ENCODE measurements around the gene PGM2.
"Not testable (repeated sequence)": the region's sequence is repeated elsewhere in the genome, so short reads cannot be mapped to it uniquely, and the experiment has no call there.

Gene PGM2

DNA sequence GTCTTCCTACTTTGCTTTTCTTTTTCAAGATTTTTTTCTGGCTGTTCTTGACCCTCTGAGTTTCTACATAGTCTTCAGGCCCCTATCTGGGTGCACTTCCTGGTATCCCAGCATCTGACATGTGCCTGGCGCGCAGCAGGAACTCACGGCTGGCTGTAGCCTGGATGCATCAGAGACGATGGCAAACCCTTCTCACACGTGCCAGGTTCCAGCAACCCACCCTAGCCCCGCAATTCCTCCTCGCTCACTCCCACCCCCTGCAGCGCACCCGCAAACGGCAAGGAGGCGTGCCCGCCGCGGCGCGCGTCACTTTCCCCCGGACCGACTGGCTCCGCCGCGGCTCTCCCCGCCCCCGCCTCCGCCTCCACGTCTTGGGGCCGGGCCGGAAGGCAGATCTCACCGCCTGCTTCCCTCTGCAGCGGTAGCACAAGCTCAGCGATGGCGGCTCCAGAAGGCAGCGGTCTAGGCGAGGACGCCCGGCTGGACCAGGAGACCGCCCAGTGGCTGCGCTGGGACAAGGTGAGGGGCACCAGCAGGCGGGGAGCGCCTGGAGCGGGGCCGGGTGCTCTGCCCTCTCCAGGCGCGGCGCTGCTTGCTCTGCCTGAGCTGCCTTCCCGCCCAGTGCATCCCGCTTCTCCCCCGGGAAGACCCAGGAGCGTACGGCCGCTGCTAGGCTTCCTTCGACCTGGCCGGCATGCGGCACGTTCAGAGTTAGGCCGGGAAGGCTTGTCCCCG lies at the start of gene PGM2:
TSS of gene PGM2 (plus strand) at position 392 of the 735 bp plus-strand sequence. CDS start at position 439, 47 bp downstream.
- DNase-seq (ENCODE audit: low spot score) = peak; percentile 88

DNA sequence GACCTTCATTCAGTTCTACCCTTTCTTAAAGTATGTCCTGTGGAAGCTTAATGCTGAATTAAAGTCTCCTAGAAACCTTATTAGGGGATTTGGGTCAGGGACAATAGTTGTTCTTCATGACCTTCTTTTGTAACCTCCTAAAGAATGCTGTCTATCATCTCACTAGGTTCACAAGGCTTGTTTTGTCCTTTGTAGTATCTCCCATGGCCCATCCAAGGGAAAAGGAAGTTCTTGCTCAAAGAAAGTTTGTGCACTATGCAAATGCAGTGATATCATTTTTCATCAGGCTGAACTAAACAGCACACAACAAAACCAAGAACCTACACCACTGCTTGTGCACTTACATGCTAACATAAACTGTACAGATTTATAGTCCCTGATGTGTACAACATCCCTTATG lies 46.6 kb upstream of the PGM2 start:
- DNase-seq (ENCODE audit: low spot score) = no peak

DNA sequence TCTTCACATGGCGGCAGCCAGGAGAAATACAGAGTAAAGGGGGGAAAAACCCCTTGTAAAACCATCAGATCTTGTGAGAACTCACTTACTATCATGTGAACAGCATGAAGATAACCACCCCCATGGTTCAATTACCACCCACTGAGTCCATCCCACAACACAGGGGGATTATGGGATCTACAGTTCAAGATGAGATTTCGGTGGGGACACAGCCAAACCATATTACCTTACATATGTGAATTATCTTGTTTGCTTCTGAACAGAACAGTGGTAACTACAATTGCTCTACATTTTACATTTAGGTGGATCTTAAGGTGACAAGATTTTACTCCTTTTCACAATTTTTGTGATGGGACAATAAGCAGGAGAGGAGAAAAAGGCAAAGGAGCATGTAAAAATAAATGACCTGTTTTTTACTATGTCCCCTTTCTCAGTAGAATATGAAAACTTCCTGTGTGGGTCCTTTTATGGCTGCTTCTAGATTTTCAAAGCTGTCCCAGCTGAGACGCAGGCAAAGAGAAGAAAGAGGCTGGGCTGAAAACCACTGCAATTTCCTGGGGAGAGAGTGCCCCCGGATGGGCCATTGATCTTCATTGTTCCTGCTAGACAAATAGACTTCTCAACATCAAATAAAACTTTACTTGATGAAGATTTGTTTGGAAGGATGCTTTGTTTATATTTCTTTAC lies 45.9 kb upstream of the PGM2 start:
- DNase-seq (ENCODE audit: low spot score) = no peak

DNA sequence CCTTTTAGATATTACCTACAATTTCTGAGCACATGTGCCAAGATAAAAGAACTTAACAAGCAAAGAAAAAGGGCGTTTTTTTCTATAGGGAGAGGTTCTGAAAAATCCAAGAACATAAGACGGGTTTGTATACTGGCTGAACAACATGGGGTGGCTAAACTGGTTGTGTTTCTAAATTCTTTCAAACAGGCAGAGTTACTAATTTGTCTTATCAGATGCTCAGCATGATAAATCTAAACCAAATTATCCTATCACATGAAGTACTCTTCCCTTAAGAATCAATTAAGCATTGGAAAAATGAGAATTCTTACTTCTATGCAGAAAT lies 45.4 kb upstream of the PGM2 start:
- no peak for DNase-seq (ENCODE audit: low spot score)

DNA sequence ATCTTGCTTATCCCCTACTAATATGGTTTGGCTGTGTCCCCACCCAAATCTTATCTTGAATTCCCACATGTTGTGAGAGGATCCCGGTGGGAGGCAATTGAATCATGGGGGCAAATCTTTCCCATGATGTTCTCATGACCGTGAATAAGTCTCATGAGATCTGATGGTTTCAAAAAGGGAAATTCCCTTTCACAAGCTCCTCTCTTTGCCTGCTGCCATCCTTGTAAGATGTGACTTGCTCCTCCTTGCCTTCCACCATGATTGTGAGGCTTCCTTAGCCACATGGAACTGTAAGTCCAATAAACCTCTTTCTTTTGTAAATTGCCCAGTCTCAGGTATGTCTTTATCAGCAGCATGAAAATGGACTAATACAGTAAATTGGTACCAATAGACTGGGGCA lies 40.2 kb upstream of the PGM2 start:
- DNase-seq (ENCODE audit: low spot score) = not testable (repeated sequence)

DNA sequence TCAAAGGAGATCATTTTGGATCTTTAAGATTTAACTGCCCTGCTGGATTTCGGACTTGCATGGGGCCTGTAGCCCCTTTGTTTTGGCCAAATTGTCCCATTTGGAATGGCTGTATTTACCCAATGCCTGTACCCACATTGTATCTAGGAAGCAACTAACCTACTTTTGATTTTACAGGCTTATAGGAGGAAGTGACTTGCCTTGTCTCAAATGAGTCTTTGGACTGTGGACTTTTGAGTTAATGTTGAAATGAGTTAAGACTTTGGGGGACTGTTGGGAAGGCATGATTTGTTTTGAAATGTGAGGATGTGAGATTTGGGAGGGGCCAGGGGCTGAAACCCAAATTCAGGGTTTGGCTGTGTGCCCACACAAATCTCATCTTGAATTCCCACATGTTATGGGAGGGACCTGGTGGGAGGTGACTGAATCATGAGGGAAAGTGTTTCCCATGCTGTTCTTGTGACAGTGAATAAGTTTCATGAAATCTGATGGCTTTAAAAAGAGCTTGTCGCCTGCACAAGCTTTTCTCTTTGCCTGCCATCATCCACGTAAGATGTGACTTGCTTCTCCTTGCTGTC lies 38.5 kb upstream of the PGM2 start:
- not testable (repeated sequence) for DNase-seq (ENCODE audit: low spot score)

DNA sequence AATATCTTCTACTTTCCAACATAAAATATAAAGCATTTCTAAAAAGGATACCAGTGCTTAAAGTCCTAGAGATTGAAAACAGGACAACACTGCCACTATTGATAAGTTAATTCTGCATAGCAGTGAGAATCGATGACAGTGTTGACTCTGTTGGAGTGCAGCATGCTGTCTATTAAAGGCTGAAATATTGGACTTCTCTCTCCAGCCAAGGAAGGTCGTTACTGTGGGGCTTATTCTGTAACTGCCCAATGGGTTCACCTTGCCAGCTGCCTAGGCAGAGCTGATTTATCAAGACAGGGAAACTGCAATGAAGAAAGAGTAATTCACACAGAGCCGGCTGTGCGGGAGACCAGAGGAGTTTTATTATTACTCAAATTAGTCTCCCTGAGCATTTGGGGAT lies 37.7 kb upstream of the PGM2 start:
- DNase-seq (ENCODE audit: low spot score) = no peak

DNA sequence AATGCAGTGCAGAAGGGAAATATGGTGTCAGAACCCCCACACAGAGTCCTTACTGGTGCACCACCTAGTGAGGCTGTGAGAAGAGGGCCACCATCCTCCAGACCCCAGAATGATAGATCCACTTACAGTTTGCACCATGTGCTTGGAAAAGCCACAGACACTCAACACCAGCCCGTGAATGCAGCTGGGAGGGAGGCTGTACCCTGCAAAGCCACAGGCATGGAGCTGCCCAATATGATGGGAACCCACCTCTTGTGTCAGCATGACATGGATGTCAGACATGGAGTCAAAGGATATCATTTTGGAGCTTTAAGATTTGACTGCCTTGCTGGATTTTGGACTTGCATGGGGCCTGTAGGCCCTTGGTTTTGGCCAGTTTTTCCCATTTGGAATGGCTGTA lies 34.2 kb upstream of the PGM2 start:
- DNase-seq (ENCODE audit: low spot score) = no peak

DNA sequence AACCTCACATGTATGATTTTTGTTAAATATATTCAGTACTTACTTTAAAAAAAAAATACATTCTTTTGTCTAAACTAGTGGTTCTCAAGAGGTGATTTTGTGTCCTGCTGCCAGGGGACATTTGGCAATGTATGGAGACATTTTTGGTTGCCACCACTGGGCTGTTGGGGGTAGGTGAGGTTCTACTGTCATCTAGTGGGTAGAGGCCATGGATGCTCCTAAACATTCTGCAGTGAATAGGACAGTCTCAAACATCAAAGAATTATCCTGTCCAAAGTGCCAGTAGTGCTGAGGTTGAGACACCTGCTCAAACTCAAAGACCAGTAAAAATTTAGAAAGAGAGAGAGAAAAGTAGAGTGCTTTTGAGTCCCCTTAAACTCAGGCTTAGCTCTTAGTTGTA lies 32.9 kb upstream of the PGM2 start:
- DNase-seq (ENCODE audit: low spot score) = no peak

DNA sequence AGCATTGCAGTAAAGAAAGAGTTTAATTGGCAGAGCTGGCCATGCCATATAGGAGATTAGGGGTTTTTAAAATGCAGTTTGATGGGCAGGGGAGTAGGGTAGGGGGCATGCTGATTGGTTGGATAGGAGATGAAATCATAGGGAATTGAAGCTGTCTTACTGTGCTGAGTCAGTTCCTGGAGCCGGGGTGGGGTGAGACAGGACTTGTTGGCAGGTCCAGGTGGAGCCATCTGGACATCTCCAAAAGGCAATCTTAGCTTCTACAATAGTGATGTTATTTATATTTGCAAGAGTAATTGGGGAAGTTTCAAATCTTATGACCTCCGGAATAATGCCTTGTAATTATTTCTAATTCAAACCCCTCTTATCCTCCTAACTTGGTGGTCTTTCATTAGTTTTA lies 32.4 kb upstream of the PGM2 start:
- no peak for DNase-seq (ENCODE audit: low spot score)

DNA sequence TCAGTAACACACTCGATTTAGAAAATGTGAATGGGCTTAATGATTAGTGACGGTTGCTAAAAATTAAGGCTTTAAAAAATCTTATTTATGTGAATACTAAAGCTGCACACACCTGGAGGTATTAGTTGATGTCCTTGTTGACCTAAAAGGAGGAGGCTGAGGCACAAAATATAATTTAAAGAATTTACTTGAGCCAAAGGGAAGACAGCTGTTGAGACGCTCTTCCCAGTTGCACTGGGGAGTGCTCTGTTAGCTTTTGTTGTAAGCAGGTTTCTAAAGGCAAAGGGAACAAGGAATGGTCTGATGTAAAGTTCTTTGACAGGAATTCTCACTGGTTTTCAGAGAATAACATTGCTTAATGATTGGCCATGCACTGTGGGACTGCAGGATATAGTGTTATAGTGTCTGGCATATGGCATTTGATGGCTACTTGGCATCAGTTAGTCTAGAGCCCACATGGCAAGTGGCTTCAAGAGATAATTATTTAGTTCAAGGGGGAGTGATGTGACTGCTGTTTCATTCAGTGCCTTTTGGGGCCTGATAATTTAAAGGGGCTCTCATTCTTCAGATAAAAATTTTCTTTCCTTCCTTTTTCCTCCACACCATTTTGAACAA lies 30.8 kb upstream of the PGM2 start:
- DNase-seq (ENCODE audit: low spot score) = no peak

DNA sequence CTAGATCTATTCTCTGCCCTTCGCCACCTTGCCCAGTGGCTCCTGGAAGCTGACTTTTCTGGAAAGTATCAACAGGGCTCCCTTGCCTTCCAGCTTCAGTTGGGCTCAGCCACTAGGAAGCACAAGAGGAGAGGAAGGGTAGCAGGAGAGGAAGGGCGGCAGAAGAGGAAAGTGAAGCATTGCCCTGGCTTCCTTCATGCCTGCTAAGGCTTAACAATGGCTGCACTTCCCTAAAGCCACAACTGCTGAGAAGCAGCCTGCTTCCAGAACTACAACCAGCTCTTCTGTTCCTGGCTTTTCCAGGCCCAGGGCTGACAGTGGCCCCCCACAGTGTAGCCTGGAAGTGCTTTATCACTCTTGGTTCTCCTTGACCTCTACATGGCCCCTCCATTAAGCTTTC lies 29.1 kb upstream of the PGM2 start:
- DNase-seq (ENCODE audit: low spot score) = no peak

DNA sequence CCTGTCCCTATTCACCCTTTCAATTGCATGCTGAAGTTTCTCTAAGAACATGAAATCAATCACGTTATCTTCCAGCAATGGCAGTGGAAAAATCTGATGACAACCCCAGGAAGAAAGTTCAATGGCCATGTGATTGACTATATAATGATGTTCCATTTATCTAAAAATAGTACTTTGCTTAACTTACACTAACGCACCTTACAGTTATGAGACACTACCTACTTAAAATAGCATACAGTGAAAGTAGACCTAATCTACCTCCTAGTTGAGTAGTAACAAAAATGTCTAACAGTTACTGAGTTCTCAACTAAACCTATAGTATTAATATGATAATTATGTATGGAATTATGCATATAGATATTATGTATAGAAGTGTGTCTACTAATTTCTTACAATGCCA lies 28.6 kb upstream of the PGM2 start:
- DNase-seq (ENCODE audit: low spot score) = no peak

DNA sequence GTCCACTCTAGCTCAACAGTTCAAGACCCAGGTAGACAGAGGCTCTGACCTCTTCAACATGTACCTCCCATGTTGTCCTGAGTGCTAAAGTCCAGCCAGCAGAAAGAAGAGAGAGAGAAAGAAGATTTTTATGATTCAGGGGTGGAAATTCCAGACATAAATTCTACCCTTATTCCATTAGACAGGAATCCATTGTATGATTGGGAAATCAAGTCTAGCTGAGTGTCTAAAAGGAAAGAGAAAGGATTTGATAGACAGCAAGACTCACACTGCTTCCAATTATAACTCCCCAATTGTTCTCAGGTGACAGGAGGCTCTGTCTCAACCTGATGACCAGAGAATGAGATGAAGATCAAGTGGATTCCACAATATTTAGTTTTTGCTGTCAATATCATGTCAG lies 27.9 kb upstream of the PGM2 start:
- no peak for DNase-seq (ENCODE audit: low spot score)

DNA sequence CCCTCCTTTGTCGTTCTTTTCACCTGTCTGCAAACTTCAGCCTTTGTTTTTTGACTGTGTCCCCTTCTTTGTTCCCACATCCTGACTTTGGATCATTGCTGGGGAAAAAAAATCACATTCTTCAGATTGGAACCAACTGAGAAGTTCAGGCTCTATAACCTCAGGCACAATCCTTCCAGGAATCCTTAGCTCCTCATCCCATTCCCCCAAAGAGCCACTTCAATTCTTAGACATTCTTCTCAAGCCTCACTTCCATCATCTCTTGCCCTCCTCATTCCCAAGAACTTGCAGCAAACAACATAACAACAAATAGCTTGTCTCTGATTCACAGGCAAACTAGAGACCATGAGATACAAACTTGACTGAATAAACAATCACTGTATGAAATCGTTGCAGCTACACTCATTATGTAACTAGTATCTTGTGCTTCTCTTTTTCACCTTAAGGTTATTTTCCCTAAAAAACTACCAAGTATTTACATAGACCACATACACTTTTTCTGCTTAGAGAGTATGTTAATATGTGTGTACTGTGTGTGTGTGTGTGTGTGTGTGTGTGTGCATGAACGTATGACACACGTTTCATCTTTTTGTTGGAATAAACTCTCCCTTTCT lies 26.4 kb upstream of the PGM2 start:
- no peak for DNase-seq (ENCODE audit: low spot score)

DNA sequence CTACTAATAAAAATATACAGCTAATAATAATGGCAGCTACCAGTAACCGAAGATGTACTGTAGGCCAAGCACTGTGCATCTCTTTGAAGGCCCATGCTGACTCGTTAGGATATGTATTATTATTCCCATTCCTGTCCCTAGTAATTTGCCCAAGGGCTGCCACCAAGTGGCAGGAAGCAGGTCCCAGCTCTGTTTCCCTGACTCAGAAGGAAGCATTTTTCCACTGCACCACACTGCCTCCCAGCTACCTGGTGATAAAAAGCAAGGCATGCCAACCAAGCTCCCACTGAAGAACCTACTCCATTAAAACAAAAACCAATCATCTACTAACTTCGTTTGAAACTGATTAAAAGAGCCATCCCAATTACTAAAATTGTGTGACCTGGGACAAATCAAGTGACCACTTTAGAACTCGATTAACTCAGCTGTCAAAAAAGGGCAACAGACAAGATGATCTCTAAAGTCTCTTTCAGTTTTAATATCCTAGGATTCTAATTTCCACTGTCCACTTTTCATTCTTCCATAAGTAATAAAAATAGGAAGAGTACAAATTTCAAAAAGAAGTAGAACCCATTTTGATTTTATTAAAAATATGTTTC lies 24.3 kb upstream of the PGM2 start:
- DNase-seq (ENCODE audit: low spot score) = peak; percentile 81

DNA sequence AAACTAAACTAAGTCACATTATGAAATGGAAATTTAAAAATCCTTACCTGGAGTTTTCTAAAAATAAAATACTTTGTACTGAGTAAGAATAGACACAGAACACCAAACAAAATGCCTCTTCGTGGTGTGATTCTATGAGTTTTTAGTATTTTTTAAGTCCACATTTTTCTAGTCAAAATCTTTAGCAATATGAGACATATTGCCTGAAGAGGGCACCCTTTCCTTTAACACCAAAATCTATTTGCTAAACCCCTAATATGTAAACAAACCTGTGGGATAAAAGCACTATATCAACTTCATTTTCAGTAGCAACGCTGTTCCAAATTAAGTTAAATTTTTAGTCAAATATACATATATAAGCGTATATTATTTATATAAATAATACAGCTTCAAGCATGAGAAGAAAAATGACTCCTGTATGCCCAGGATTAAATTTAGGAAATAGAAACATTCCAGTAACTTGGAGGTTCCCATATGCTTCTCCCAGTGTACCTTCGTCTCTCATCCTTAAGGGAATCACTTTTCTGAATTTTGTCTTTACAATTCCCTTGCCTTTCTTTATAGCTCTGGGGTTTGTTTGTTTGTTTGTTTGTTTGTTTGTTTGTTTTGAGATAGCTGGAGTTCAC lies 23.0 kb upstream of the PGM2 start:
- DNase-seq (ENCODE audit: low spot score) = peak; percentile 49

DNA sequence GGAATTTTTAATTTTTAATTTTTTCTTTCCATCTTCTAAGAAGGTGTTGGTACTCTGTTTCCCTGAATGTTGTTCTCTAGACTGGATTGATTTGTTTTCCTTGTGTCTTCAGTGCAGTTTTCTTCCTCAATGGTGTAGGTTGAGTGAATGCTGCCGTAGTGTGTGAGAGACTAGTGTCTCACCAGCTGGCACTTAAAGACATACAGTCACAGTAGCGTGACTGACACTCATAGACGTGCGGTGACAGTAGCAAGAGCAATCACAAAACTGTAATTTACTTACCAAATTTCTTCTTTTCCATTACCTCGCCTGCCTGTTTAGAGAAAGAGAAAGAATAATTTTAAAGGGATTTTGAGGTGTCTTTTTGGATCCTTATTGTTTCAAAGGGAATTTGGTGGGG lies 21.4 kb upstream of the PGM2 start:
- no peak for DNase-seq (ENCODE audit: low spot score)

DNA sequence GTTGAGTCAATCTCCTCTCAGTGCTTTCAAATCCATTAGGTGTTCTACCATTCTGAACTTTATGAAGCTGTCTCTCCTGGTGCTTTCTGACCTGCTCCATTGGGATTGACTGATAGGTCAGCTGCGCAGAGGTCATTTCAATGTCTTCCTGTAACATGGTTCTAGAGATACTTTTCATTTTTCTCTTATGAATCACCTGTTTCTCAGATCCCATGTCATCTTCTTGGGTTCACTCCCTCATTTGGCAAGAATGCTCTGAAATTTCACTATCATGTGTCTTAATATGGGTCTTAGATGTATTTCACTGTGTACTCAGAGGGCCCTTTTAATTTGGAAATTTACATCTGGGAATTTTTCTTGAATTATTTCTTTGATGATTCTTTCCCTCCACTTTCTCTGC lies 13.8 kb upstream of the PGM2 start:
- DNase-seq (ENCODE audit: low spot score) = no peak

DNA sequence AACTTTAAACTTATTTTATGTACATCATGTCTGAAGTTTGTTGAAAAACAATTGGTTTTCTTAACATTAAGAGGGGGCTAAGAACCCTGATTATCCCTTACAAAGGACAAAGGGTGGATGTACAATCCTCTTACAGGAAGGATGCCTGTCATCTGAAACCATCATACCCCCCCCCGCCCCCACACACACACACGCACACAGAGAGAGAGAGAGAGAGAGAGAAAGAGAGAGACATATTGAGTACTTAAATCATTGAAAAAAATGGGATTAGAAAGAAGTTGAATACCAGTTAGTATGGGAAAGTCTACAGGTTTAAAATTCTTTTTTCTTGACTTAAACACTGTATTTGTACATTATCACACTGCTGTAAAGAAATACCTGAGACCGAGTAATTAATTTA lies 10.9 kb upstream of the PGM2 start:
- no peak for DNase-seq (ENCODE audit: low spot score)

DNA sequence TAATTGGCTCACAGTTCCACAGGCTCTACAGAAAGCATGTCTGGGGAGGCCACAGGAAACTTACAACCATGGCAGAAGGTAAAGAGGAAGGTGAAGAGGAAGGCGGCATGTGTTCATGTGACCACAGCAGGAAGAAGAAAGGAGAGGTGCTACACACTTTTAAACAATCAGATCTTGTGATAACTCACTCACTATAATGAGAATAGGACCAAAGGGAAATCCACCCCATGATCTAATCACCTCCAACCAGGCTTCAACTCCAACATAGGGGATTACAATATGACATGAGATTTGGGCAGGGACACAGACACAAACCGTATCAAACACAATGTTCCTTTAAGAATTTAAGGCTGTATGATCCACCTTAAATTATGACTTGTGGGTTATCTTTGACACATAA lies 10.5 kb upstream of the PGM2 start:
- no peak for DNase-seq (ENCODE audit: low spot score)

DNA sequence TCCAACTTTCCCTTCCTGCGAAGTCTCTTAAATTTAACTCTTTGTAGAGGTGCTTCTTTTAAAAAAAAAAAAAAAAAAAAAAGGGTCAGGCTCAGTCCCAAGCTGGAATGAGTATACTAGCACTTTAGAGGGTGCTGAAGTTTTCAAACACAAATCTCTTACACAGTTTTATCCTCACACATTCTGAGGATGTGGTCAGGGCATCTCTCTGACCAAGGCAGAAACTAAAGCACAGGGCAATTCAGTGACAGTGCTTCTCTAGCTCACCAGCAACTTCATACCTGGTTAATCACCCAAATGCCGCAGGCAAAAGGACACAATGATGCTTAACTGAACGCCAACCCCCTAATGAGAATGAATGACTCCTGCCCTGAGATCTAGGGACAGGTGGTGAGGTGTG lies 9.8 kb upstream of the PGM2 start:
- no peak for DNase-seq (ENCODE audit: low spot score)

All from LoVo (cell line).